Hematopoietic multipotent progenitor cell treated with erythropoietin and hydrocortisone succinate and interleukin-3 and kit ligand, for 4 days (in vitro differentiated cells): ENCODE data around the gene TMEM54.

Source experiments
- DNase-seq: peaks from one replicate; pipeline ENCODE4 v3.0.0-alpha.2; 2015

TMEM54 gene

GRCh38 chr1:32894019-32894600 is 7.1 kb downstream of the TMEM54 start:
- no peak for DNase-seq

GRCh38 chr1:32893198-32894018 is 7.8 kb downstream of the TMEM54 start:
- no peak for DNase-seq

- peak; percentile 76 for DNase-seq
These were observed 8.6 kb downstream of the TMEM54 start for GRCh38 chr1:32892368-32893197.

- DNase-seq = no peak
These were observed 9.6 kb downstream of the TMEM54 start for GRCh38 chr1:32891630-32892029.

- DNase-seq = no peak
These were observed 10.0 kb downstream of the TMEM54 start for GRCh38 chr1:32891241-32891570.

GRCh38 chr1:32890516-32891240 is 10.5 kb downstream of the TMEM54 start:
- DNase-seq = no peak

GRCh38 chr1:32889731-32890278 is 11.4 kb downstream of the TMEM54 start:
- no peak for DNase-seq

GRCh38 chr1:32888677-32889420 is 12.3 kb downstream of the TMEM54 start:
- no peak for DNase-seq

GRCh38 chr1:32888134-32888533 is 13.1 kb downstream of the TMEM54 start:
- no peak for DNase-seq

GRCh38 chr1:32887623-32888022 is 13.6 kb downstream of the TMEM54 start:
- DNase-seq = no peak

- no peak for DNase-seq
These were observed 14.3 kb downstream of the TMEM54 start for GRCh38 chr1:32886828-32887414.

GRCh38 chr1:32886004-32886827 is 15.0 kb downstream of the TMEM54 start, which contains the start of gene HPCA:
Gene HPCA (plus strand): TSS chr1:32886491. CDS start chr1:32888899, 2,408 bp downstream.
- peak; percentile 85 for DNase-seq

GRCh38 chr1:32885676-32886003 is 15.5 kb downstream of the TMEM54 start:
- DNase-seq = no peak

GRCh38 chr1:32884726-32885125 is 16.5 kb downstream of the TMEM54 start:
- DNase-seq = no peak

GRCh38 chr1:32884032-32884372 is 17.2 kb downstream of the TMEM54 start:
- DNase-seq = no peak

- no peak for DNase-seq
These were observed 17.7 kb downstream of the TMEM54 start for GRCh38 chr1:32883338-32884031.

GRCh38 chr1:32881871-32882850 is 19.0 kb downstream of the TMEM54 start:
- DNase-seq = no peak

GRCh38 chr1:32881291-32881690 is 19.9 kb downstream of the TMEM54 start:
- DNase-seq = no peak

GRCh38 chr1:32878637-32879041 is 22.6 kb downstream of the TMEM54 start:
- DNase-seq = no peak
